Nephron progenitor cell (in vitro differentiated cells): ENCODE results near the gene CTXN1.
A peak's percentile ranks its signal among the peaks of the same experiment; 100 is the strongest.

ENCODE experiments used
- DNase-seq: peaks from one replicate; pipeline ENCODE4 v3.0.0; 2021
- H3K27ac Mint-ChIP-seq: 2 replicates; pipeline ENCODE4 v1.8.0; 2021; ENCODE audit warnings: mild to moderate bottlenecking, moderate library complexity, mixed read lengths
- H3K27me3 Mint-ChIP-seq: 2 replicates; pipeline ENCODE4 v1.8.0; 2021; ENCODE audit warnings: mild to moderate bottlenecking, low read depth, mixed read lengths; ENCODE audit not compliant: poor library complexity
- H3K36me3 Mint-ChIP-seq: 2 replicates; pipeline ENCODE4 v1.8.0; 2021; ENCODE audit warnings: low read depth, mixed read lengths
- H3K4me1 Mint-ChIP-seq: 2 replicates; pipeline ENCODE4 v1.8.0; 2021; ENCODE audit warnings: mixed read lengths
- H3K4me3 Mint-ChIP-seq: 2 replicates; pipeline ENCODE4 v1.8.0; 2021; ENCODE audit warnings: mild to moderate bottlenecking, moderate library complexity, mixed read lengths
- H3K9me3 Mint-ChIP-seq: 2 replicates; pipeline ENCODE4 v1.8.0; 2021; ENCODE audit warnings: mild to moderate bottlenecking, moderate library complexity, mixed read lengths
- CTCF ChIP-seq: fragments of 200-600 bp; sonication (generic); IDR thresholded peaks from 2 replicates; pipeline ENCODE4 v1.5.0; 2021; ENCODE audit warnings: antibody characterized with exemption

CTXN1 gene

GRCh38 chr19:7924651-7925170 lies 1.2 kb downstream of the CTXN1 start:
- peaks cover 46% of the 10 kb centered on the region for H3K4me1 Mint-ChIP-seq
- no peaks in the 10 kb centered on the region for H3K9me3 Mint-ChIP-seq
- H3K27me3 Mint-ChIP-seq: peaks cover 4% of the 10 kb centered on the region
- no peak overlapping the region for H3K27ac Mint-ChIP-seq
- DNase-seq: no peak
- H3K36me3 Mint-ChIP-seq: peaks cover 4% of the 10 kb centered on the region
- no peak for TF ChIP-seq CTCF
- peak overlapping the region; percentile 57 for H3K4me3 Mint-ChIP-seq

- H3K4me1 Mint-ChIP-seq: peaks cover 47% of the 10 kb centered on the region
- H3K9me3 Mint-ChIP-seq: no peaks in the 10 kb centered on the region
- peaks cover 4% of the 10 kb centered on the region for H3K36me3 Mint-ChIP-seq
- H3K27me3 Mint-ChIP-seq: peaks cover 6% of the 10 kb centered on the region
- peak overlapping the region; percentile 67 for H3K4me3 Mint-ChIP-seq
- no peak overlapping the region for H3K27ac Mint-ChIP-seq
- TF ChIP-seq CTCF: no peak
- DNase-seq: no peak
Measured at GRCh38 chr19:7924241-7924640, 1.7 kb downstream of the CTXN1 start.

- no peaks in the 10 kb centered on the region for H3K9me3 Mint-ChIP-seq
- no peak overlapping the region for H3K4me3 Mint-ChIP-seq
- no peak for DNase-seq
- peaks cover 40% of the 10 kb centered on the region for H3K4me1 Mint-ChIP-seq
- peak overlapping the region; percentile 54 for H3K27ac Mint-ChIP-seq
- H3K36me3 Mint-ChIP-seq: peaks cover 4% of the 10 kb centered on the region
- H3K27me3 Mint-ChIP-seq: peaks cover 13% of the 10 kb centered on the region
- TF ChIP-seq CTCF: no peak
Measured at GRCh38 chr19:7923295-7924191, 2.4 kb downstream of the CTXN1 start.

- no peak for DNase-seq
- Mint-ChIP-seq H3K9me3 (no peaks in the 10 kb centered on the region), H3K27ac (no peak overlapping the region), H3K4me1 (peaks cover 39% of the 10 kb centered on the region), H3K27me3 (peaks cover 20% of the 10 kb centered on the region), H3K36me3 (peaks cover 4% of the 10 kb centered on the region), H3K4me3 (no peak overlapping the region)
- no peak for TF ChIP-seq CTCF
Measured at GRCh38 chr19:7922836-7923195, 3.1 kb downstream of the CTXN1 start.

- peaks cover 26% of the 10 kb centered on the region for H3K27me3 Mint-ChIP-seq
- no peak overlapping the region for H3K27ac Mint-ChIP-seq
- H3K4me1 Mint-ChIP-seq: peaks cover 39% of the 10 kb centered on the region
- TF ChIP-seq CTCF: no peak
- H3K9me3 Mint-ChIP-seq: no peaks in the 10 kb centered on the region
- no peak overlapping the region for H3K4me3 Mint-ChIP-seq
- DNase-seq: no peak
- peaks cover 4% of the 10 kb centered on the region for H3K36me3 Mint-ChIP-seq
Measured at GRCh38 chr19:7921967-7922835, 3.7 kb downstream of the CTXN1 start.
